Hepatocyte (in vitro differentiated cells): ENCODE results near the gene MX1.

Source experiments
- EZH2phosphoT487 ChIP-seq: fragments of 200-600 bp; sonication (generic); IDR thresholded peaks from one replicate; pipeline ENCODE4 v1.6.1; 2018; ENCODE audit warnings: antibody characterized with exemption, mild to moderate bottlenecking, low read depth, moderate library complexity; ENCODE audit not compliant: unreplicated experiment, severe bottlenecking
- TF ChIP-seq, protein P1 (sequence below): fragments of 200-600 bp; sonication (generic); IDR thresholded peaks from 2 replicates; pipeline ENCODE4 v1.5.1; 2016; ENCODE audit warnings: antibody characterized with exemption, mild to moderate bottlenecking; ENCODE audit not compliant: poor library complexity

DNA sequence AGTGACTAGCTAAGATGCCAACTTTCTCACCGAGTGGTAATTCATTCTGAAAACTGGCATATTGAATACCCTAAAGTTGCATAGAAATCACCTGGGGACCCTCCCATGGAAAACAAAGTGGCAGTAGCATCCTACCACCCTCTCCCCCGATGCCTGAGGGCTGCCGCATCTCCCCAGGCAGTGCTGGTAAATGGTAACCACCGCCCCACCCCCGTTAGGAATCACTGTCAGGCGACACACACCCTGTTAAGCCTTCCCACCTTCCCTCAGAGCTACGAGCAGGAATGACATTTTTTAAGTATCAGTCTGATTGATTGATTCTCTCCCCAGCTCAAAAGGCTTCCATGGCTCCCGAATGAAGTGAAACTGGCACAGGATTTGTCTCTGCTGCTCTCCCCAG, 53.6 kb downstream of the MX1 start:
- TF ChIP-seq, protein P1, sequence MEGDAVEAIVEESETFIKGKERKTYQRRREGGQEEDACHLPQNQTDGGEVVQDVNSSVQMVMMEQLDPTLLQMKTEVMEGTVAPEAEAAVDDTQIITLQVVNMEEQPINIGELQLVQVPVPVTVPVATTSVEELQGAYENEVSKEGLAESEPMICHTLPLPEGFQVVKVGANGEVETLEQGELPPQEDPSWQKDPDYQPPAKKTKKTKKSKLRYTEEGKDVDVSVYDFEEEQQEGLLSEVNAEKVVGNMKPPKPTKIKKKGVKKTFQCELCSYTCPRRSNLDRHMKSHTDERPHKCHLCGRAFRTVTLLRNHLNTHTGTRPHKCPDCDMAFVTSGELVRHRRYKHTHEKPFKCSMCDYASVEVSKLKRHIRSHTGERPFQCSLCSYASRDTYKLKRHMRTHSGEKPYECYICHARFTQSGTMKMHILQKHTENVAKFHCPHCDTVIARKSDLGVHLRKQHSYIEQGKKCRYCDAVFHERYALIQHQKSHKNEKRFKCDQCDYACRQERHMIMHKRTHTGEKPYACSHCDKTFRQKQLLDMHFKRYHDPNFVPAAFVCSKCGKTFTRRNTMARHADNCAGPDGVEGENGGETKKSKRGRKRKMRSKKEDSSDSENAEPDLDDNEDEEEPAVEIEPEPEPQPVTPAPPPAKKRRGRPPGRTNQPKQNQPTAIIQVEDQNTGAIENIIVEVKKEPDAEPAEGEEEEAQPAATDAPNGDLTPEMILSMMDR: no peak
- no peak for TF ChIP-seq EZH2phosphoT487
